Bronchial epithelial cell (primary cell): Measurements from ENCODE around the gene RUFY4. TPM values are rescaled to one million over a fixed set of nuclear protein-coding genes. Genes with fewer than 3 reads are reported as not detected.

ENCODE experiments used
- DNase-seq: peaks from one replicate; pipeline ENCODE4 v3.0.0-alpha.2; 2010; ENCODE audit warnings: low read depth
- FAIRE-seq: peaks from 2 replicates; lab custom pipeline; 2011; peaks lifted over from hg19 to GRCh38; lab: Jason Lieb, UNC
- H3K27me3 ChIP-seq: 2 replicates; pipeline ENCODE4 v1.5.1; 2011; ENCODE audit warnings: low read length; ENCODE audit not compliant: control insufficient read depth, insufficient read depth
- H3K36me3 ChIP-seq: 2 replicates; pipeline ENCODE4 v1.5.1; 2011; ENCODE audit warnings: low read length; ENCODE audit not compliant: control insufficient read depth, insufficient read depth
- H3K4me3 ChIP-seq: 2 replicates; pipeline ENCODE4 v1.5.1; 2011; ENCODE audit warnings: mild to moderate bottlenecking, low read depth, low read length, control low read depth
- CTCF ChIP-seq: IDR thresholded peaks from 2 replicates; pipeline ENCODE4 v1.5.1; 2011; ENCODE audit warnings: mild to moderate bottlenecking, moderate library complexity, low read length, control low read depth, inconsistent platforms; ENCODE audit not compliant: insufficient read depth, severe bottlenecking
- total RNA-seq: library from RNA; depleted of rRNA; stranded (reverse); fragments of >200 nt; gene quantifications from 2 replicates; pipeline ENCODE4 v1.2.1, GENCODE V29; 2014

RUFY4 gene
- total RNA-seq, 1 donor from 2014 or later = not detected

GRCh38 chr2:218026244-218026643 lies 42.8 kb upstream of the RUFY4 start:
- H3K27me3 ChIP-seq = no peaks in the 10 kb centered on the region
- H3K4me3 ChIP-seq = no peak overlapping the region
- no peak for DNase-seq
- TF ChIP-seq CTCF = no peak
- peak; percentile 70 for FAIRE-seq
- H3K36me3 ChIP-seq = no peaks in the 10 kb centered on the region

- Histone ChIP-seq H3K4me3 (no peak overlapping the region), H3K27me3 (no peaks in the 10 kb centered on the region), H3K36me3 (no peaks in the 10 kb centered on the region)
- no peak for TF ChIP-seq CTCF
- FAIRE-seq (no peak), DNase-seq (no peak)
These were observed 42.2 kb upstream of the RUFY4 start for GRCh38 chr2:218026676-218027425.

GRCh38 chr2:218027426-218028188 lies 41.4 kb upstream of the RUFY4 start:
- FAIRE-seq (no peak), DNase-seq (no peak)
- TF ChIP-seq CTCF = no peak

GRCh38 chr2:218028189-218028495 lies 40.9 kb upstream of the RUFY4 start:
- Histone ChIP-seq H3K27me3 (no peaks in the 10 kb centered on the region), H3K36me3 (no peaks in the 10 kb centered on the region), H3K4me3 (no peak overlapping the region)
- DNase-seq (no peak), FAIRE-seq (no peak)
- TF ChIP-seq CTCF = no peak

More at GRCh38 chr2:218027426-218028188, 41.4 kb upstream of the RUFY4 start:
- no peaks in the 10 kb centered on the region for H3K27me3 ChIP-seq
- H3K36me3 ChIP-seq = no peaks in the 10 kb centered on the region
- H3K4me3 ChIP-seq = no peak overlapping the region

- Histone ChIP-seq H3K36me3 (no peaks in the 10 kb centered on the region), H3K27me3 (no peaks in the 10 kb centered on the region), H3K4me3 (no peak overlapping the region)
- DNase-seq = peak; percentile 38
- TF ChIP-seq CTCF = no peak
- FAIRE-seq = no peak
These were observed 40.3 kb upstream of the RUFY4 start for GRCh38 chr2:218028562-218029348.
